Stimulated activated CD4-positive, alpha-beta T cell treated with anti-CD3 and anti-CD28 coated beads, Interleukin-4, amount 100 ng/mL, for 4 hours (primary cell): ENCODE measurements around the gene KRTAP3-1.
"Not testable (repeated sequence)": the region's sequence is repeated elsewhere in the genome, so short reads cannot be mapped to it uniquely, and the experiment has no call there.

ENCODE experiments used
- DNase-seq, 2 experiments: peaks; one replicate each; pipeline ENCODE4 v3.0.0-alpha.2; 2020

KRTAP3-1 gene

DNA sequence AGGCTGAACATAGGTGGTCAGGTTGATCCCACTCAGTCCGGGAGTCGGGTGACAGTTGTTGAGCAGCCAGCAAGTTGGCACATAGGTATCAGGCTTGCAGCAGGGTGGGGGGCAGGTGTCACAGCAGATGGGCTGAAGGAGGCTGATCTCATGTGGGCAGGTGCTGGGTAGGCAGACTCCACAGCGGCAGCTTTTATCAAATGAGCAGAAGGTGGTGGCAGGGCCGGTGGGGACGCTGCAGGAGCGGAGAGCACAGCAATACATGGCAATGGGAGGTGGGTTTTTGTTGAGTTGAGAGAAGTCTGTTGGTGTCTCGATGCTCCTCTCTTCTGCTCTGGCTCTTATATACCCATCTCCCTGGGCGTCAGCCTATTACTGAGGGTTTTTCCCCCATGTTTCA, at the start of gene KRTAP3-1:
Gene KRTAP3-1 (minus strand): TSS at position 318 of the 400 bp plus-strand sequence. CDS start 54 bp downstream, at position 264.
- DNase-seq, result no peak

- DNase-seq, result no peak
Observed at GRCh38 chr17:41057547-41057946, 48.6 kb upstream of the KRTAP3-1 start.

DNA sequence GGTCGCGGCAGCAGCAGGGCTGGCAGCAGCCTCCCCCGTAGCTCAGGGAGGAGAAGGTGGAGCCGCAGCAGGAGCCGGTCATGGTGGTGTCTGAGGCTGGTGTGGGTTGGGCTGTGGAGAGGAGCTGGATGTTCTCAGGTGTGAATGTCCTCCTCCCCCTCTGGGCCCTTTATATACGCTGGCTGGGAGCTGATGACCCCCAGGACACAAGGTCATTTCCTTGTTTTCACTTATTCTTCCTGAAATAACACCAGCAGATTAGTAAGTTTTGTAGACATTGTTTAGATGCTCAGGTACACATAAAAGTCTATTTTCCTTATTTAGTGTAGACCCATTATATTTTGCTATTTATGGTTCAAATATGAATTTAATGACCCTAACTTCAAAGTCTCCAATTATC, 46.2 kb upstream of the KRTAP3-1 start, which contains the start of gene KRTAP2-2:
Gene KRTAP2-2 (minus strand): TSS at position 101 of the 400 bp plus-strand sequence. CDS start 19 bp downstream, at position 82.
- DNase-seq, result not testable (repeated sequence)

- not testable (repeated sequence) for DNase-seq
Observed at GRCh38 chr17:41054556-41054955, 45.6 kb upstream of the KRTAP3-1 start.

GRCh38 chr17:41054025-41054424, 45.1 kb upstream of the KRTAP3-1 start:
- no peak for DNase-seq

GRCh38 chr17:41052566-41052965, 43.6 kb upstream of the KRTAP3-1 start:
- no peak for DNase-seq

- no peak for DNase-seq
Observed at GRCh38 chr17:41049110-41049509, 40.2 kb upstream of the KRTAP3-1 start.

GRCh38 chr17:41048441-41048840, 39.5 kb upstream of the KRTAP3-1 start:
- no peak for DNase-seq

DNA sequence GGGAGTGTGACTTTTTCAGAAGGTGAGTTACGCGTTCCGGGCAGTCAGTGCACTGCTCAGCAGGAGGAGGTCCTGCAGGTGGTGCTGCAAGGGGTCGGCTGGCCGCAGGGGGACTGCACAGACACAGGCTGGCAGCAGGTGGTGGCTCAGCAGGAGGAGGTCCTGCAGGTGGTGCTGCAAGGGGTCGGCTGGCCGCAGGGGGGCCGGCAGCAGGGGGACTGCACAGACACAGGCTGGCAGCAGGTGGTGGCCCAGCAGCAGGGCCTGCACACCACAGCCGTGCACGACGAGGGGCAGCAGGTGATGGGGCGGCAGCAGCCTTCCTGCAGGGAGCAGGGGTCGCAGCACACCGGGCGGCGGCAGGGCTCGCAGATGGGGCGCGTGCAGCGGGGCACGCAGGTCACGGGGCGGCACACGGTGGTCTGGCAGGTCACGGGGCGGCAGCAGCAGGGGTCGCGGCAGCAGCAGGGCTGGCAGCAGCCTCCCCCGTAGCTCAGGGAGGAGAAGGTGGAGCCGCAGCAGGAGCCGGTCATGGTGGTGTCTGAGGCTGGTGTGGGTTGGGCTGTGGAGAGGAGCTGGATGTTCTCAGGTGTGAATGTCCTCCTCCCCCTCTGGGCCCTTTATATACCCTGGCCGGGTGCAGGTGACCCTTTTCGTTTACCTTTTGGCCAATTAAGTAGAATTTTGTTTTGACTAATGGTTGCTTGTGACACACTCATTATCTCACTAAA, 38.0 kb upstream of the KRTAP3-1 start, which contains the start of gene KRTAP2-1:
Gene KRTAP2-1 (minus strand): TSS at position 582 of the 731 bp plus-strand sequence. CDS start 49 bp downstream, at position 533.
- DNase-seq, result not testable (repeated sequence)

DNA sequence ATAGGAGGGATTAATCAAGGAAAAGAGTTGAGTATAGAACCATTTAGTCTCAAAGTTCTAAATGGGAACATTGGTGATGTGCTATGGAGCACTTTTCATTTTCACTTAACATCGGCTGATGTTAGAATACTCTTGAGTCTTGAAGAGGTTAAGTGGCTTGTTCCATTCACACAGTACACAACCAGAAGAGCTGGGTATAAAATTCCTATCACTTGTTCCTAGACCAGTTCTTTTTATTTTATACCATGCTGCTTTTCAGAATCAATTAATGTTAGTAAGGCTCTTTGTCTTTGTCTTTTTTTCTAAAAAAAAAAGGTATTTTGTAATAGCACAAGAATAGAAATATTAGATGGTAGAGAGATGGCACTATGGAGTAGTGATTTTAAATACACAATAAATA, 34.0 kb upstream of the KRTAP3-1 start:
- no peak for DNase-seq

DNA sequence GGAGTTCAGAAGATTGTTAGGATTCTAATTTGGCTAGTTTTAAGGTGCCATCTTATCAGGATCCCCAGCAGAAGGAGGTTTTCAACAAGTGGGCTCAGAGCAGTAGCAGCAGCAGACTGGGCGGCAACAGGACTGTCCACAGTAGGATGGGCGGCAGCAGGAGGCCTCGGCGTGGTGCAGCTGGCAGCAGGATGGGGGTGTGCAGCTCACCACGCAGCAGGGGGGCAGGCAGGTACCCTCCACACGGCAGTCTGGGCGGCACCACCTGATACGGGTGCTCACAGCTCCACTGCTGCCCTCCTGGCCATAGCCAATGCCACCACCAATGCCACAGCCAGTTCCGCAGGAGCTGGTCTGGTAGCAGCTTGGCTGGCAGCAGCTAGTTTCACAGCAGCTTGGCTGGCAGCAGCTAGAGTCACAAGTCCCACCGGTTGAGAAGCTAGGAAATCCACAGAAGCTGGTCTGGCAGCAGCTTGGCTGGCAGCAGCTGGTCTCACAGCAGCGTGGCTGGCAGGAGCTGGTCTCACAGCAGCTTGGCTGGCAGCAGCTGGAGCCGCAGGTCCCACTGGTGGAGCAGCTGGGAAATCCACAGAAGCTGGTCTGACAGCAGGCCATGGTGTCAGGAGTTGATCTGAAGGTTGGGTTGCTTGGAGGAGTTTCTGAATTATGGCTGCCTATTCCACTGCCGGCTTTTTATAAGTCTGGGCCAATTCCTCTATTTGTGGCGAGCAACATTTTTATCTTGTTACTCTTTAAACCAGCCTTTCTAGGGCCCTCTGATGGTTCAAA, 32.0 kb upstream of the KRTAP3-1 start, which contains the start of gene KRTAP1-1:
Gene KRTAP1-1 (minus strand): TSS at position 668 of the 789 bp plus-strand sequence. CDS start 53 bp downstream, at position 615.
- not testable (repeated sequence) for DNase-seq

GRCh38 chr17:41037853-41038350, 29.0 kb upstream of the KRTAP3-1 start:
- DNase-seq, result no peak

DNA sequence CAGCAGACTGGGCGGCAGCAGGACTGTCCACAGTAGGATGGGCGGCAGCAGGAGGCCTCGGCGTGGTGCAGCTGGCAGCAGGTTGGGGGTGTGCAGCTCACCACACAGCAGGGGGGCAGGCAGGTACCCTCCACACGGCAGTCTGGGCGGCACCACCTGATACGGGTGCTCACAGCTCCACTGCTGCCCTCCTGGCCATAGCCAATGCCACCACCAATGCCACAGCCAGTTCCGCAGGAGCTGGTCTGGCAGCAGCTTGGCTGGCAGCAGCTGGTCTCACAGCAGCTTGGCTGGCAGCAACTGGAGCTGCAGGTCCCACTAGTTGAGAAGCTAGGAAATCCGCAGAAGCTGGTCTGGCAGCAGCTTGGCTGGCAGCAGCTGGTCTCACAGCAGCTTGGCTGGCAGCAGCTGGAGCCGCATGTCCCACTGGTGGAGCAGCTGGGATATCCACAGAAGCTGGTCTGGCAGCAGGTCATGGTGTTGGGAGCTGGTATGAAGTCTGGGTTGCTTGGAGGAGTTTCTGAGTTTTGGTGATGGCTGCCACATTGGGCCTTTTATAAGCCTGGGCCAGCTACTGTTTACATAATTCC, 25.5 kb upstream of the KRTAP3-1 start, which contains the start of gene KRTAP1-3:
Gene KRTAP1-3 (minus strand): TSS at position 529 of the 590 bp plus-strand sequence. CDS start 53 bp downstream, at position 476.
- not testable (repeated sequence) for DNase-seq

GRCh38 chr17:41029633-41030245, 20.8 kb upstream of the KRTAP3-1 start, which contains the start of gene KRTAP1-4:
Gene KRTAP1-4 (minus strand): TSS chr17:41030195. CDS start chr17:41030078, 117 bp downstream.
- DNase-seq, result no peak

DNA sequence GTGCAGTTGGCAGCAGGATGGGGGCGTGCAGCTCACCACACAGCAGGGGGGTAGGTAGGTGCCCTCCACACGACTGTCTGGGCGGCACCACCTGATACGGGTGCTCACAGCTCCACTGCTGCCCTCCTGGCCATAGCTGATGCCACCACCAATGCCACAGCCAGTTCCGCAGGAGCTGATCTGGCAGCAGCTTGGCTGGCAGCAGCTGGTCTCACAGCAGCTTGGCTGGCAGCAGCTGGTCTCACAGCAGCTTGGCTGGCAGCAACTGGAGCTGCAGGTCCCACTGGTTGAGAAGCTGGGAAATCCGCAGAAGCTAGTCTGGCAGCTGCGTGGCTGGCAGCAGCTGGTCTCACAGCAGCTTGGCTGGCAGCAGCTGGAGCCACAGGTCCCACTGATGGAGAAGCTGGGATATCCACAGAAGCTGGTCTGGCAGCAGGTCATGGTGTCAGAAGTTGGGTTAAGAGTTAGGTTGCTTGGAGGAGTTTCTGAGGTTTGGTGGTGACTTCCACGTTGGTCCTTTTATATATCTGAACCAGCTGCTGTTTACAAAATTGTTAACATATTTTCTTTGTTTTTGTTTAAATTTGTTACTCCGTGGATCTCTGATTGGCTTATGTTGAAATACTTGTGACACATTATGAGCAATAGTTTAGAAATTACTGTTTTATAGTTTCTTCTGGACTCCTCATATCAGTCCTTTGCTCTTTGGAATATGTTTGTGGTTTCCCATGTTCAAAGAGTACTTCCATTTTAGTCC, 18.0 kb upstream of the KRTAP3-1 start, which contains the start of gene KRTAP1-5:
Gene KRTAP1-5 (minus strand): TSS at position 494 of the 757 bp plus-strand sequence. CDS start 53 bp downstream, at position 441.
- no peak for DNase-seq

DNA sequence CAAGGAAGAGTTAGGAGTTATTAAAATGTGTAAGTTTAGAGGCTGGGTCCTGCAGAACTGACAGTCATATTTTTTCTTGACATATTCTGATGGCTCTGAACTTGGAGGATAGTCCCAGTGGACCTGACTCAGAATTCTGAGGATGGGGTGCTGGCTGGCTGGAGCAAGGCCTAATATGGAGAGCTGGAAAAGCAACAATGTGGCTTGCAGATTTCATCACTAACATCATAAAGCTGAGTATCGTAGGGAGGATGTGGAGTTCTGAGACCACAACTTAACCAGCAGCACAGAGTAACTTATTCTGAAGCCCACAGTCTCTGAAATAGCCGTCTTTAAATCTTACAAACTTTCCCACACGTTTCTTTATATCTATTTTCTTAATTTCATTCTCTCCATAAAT, 15.8 kb upstream of the KRTAP3-1 start:
- no peak for DNase-seq

GRCh38 chr17:41020336-41020735, 11.4 kb upstream of the KRTAP3-1 start:
- no peak for DNase-seq

DNA sequence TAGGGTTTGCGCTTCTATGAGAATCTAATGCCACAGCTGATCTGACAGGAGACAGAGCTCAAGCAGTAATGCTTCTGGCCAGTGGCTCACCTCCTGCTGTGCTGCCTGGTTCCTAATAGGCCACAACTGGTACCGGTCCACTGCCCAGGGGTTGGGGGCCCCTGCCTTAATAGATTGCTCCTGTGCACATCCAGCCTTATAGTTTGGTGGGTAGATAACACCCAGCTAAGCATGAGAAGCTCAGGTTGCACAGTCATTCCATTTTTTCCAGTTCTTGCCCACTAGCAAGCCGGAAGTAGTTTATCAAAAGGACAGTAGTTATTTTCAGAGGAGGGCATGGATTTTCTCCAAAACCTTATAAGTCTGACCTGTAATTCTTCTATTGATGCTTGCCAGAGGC, 10.5 kb upstream of the KRTAP3-1 start:
- no peak for DNase-seq

DNA sequence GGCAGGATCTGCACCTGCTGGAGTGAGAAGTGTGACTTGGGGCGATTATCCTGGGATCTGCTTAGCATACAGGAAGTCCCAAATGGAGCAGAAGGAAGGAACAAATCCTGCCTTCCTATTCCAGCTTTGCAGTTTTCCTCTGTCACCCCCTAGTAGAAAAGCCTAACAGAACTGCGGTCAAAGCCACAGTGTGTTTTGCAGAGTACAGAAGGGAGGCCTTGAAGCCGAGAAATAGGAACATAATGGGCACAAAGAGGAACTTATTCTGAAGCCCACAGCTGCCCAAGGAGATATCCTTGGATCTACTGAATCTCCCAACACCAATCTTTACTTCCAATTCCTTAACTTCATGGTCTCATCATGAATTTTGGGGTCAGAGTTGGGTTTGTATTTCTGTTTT, 9.6 kb upstream of the KRTAP3-1 start:
- no peak for DNase-seq

DNA sequence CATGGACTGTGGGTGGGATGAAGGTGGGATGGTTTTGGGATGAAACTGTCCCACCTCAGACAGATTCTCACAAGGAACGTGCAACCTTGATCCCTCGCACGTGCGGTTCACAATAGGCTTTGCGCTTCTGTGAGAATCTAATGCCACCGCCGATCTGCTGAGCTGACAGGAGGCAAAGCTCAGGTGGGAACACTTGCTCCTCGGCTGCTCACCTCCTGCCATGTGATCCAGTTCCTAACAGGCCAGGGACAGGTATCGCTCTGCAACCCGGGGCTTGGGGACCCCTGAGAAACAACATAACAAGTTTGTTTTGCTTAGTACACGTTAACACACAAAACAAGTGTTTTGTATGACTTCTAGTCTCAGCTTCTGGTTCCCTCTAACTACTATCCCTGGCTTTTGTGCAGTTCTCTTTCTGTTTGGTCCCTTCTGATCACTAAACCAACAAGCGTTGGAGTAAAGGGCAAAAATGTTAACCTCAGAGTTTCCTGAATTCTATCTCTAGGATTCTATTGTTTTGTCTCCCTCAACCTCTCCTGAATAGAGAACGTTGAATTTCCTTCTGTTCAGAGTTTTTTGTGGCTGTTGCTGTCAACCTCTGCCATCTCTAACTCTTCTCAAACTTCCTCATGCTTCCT, 7.8 kb upstream of the KRTAP3-1 start:
- DNase-seq, result no peak

- no peak for DNase-seq
Observed at GRCh38 chr17:41015454-41015853, 6.5 kb upstream of the KRTAP3-1 start.
